K562 (cell line): ENCODE data around the gene DUS3L. TPM values are rescaled to one million over a fixed set of nuclear protein-coding genes. Genes with fewer than 3 reads are reported as not detected.

Experiments
- ATF3 ChIP-seq, 2 experiments: fragments of 450-650 bp in 1 of 2; sonication (generic) in 1 of 2; formaldehyde crosslinking in 1 of 2; IDR thresholded peaks in 1 of 2; conservative IDR thresholded peaks in 1 of 2; 2 replicates each; pipeline versions ENCODE4 v1.6.1 to v1.8.1; 2016 to 2023; ENCODE audit warnings: mild to moderate bottlenecking in 2 of 2, moderate library complexity in 2 of 2, inconsistent platforms in 1 of 2, missing genetic modification reagents in 1 of 2
- ELK1 ChIP-seq: sonication (generic); formaldehyde crosslinking; IDR thresholded peaks from 2 replicates; pipeline ENCODE4 v1.8.1; 2022; ENCODE audit warnings: missing genetic modification reagents
- ETS1 ChIP-seq: conservative IDR thresholded peaks from 2 replicates; pipeline ENCODE4 v1.6.1; 2011; ENCODE audit warnings: low read depth, mild to moderate bottlenecking, low read length; ENCODE audit not compliant: control insufficient read depth
- FOXA1 ChIP-seq: fragments of 450-650 bp; IDR thresholded peaks from 2 replicates; pipeline ENCODE4 v1.6.1; 2016; ENCODE audit warnings: mild to moderate bottlenecking, borderline replicate concordance
- GATA2 ChIP-seq: sonication (generic); formaldehyde crosslinking; IDR thresholded peaks from 2 replicates; pipeline ENCODE4 v1.4.0; 2020; ENCODE audit warnings: mild to moderate bottlenecking, missing genetic modification reagents
- VEZF1 ChIP-seq: fragments of 200-800 bp; sonication (Bioruptor generic); IDR thresholded peaks from 2 replicates; pipeline ENCODE4 v1.6.1; 2017; ENCODE audit warnings: missing genetic modification characterization, missing compliant biosample characterization
- ZNF24 ChIP-seq: fragments of 450-650 bp; IDR thresholded peaks from 2 replicates; pipeline ENCODE4 v1.6.1; 2016
- polyA plus RNA-seq, 8 experiments: library from polyadenylated mRNA; depleted of rRNA in 4 of 8; stranded (reverse) in 5 of 8; unstranded in 3 of 8; fragments of >200 nt; fragmentation: Nextera tagmentation in 2 of 8; fragmentation: Illumina TruSeq in 1 of 8; extraction: Ambion mirVana in 2 of 8; extraction: Trizol in 1 of 8; gene quantifications; 2 replicates each; pipeline versions ENCODE4 v1.2.1 to v1.2.3, GENCODE V29; 2011 to 2014; ENCODE audit warnings: inconsistent platforms in 1 of 8, missing spikeins in 1 of 8
- total RNA-seq, 7 experiments: library from RNA; depleted of rRNA in 6 of 7; stranded (reverse); fragments of >200 nt in 6 of 7; fragmentation: Illumina TruSeq in 2 of 7; extraction: Trizol in 2 of 7; gene quantifications; 2 replicates each; pipeline versions ENCODE4 v1.2.1 to v1.2.3, GENCODE V29; 2011 to 2021; ENCODE audit warnings: low replicate concordance in 1 of 7

DUS3L gene
- total and polyA plus RNA-seq, 9 of the 15 experiments (the other 6 are each of a cell fraction or from before 2014, with no cell fraction given), result 1.7 to 102 (median 77.5) TPM

- TF ChIP-seq ELK1 (CRISPR knock-in tag), result no peak
- TF ChIP-seq VEZF1 (CRISPR knock-in tag), result peak; percentile 60
- no peak for TF ChIP-seq ATF3 (IDR thresholded peaks at IDR 0.05)
- TF ChIP-seq ATF3 (CRISPR knock-in tag; conservative IDR thresholded peaks at IDR 0.05), result no peak
- no peak for TF ChIP-seq GATA2 (CRISPR knock-in tag)
- TF ChIP-seq FOXA1, result no peak
- no peak for TF ChIP-seq ETS1
- no peak for TF ChIP-seq ZNF24
Observed at GRCh38 chr19:5804516-5805461, 13.8 kb upstream of the DUS3L start, which contains the start of gene NRTN (continued).
